Glomerular visceral epithelial cell (primary cell): ENCODE data around the gene NACC1.
A peak's percentile ranks its signal among the peaks of the same experiment; 100 is the strongest.
"Not testable (repeated sequence)": the region's sequence is repeated elsewhere in the genome, so short reads cannot be mapped to it uniquely, and the experiment has no call there.

Experiments used
- DNase-seq: peaks from one replicate; pipeline ENCODE4 v3.0.0-alpha.2; 2016; ENCODE audit errors: extremely low spot score

Gene NACC1

DNA sequence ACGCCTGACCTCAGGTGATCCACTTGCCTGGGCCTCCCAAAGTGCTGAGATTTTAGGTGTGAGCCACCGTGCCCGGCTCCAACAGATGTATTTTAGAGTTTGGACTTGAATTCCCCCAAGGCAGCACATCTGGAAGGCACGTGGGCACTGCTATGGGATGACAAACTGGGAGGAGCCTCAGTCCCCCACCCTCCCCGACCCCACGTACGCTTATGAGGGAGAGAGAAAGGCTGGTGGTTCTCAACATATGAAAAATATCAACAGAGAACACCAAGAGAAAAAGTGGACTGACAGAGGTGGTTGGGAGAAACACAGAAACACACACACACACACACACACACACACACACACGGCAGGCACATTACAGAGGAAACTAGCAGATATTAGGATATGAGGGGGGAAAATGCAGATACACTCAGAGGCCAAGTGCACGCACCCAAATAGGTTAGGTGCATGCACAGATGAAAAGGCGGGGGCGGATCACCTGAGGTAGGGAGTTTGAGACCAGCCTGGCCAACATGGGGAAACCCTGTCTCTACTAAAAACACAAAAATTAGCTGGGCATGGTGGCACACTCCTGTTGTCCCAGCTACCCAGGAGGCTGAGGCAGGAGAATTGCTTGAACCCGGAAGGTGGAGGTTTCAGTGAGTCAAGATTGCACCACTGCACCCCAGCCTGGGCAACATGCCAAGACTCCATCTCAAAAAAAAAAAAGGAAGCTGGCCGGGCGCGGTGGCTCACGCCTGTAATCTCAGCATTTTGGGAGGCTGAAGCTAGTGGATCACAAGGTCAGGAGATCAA is 28.9 kb downstream of the NACC1 start:
- DNase-seq: no peak

DNA sequence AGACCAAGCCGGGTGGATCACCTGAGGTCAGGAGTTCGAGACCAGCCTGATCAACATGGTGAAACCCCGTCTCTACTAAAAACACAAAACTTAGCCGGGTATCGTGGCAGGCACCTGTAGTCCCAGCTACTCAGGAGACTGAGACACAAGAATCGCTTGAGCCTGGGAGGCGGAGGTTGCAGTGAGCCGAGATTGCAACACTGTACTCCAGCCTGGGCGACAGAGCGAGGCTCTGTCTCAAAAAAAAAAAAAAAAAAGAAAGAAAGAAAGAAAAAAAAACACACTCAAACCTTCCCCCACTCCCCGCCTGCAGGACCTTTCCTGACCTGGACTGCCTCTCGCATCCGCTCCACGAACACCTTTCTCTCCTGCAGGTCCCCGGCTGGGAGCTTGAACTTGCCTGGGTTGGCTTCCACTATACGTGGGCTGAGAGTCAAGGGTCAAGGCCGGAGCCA is 31.1 kb downstream of the NACC1 start:
- DNase-seq: not testable (repeated sequence)

DNA sequence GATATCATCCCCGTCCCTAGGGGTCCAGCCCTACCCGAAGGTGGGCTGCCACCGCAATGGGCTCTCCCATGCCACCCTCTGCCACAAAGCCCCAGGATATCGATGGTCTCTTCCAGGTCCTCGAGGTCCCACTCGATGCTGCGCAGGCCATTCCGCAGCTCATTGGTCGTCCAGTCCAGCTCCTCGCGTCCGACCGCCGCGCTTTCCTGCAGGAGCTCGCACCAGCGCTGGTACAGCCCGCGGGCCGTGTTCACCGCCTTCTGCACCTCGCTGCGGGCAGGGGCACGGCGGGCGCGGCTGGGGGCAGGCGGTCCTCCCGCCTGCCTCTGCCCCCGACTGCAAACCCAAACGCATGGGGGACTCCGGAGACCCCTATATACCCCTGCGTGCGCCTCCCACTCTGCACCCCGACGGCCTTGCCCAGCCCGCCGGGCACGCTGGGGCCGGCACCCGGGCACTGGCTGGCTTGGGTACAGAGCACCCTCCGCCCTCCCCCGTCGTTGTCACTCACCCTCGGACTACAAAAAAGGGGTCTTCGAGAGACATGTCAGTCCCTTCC is 31.6 kb downstream of the NACC1 start:
- DNase-seq: peak; percentile 61

DNA sequence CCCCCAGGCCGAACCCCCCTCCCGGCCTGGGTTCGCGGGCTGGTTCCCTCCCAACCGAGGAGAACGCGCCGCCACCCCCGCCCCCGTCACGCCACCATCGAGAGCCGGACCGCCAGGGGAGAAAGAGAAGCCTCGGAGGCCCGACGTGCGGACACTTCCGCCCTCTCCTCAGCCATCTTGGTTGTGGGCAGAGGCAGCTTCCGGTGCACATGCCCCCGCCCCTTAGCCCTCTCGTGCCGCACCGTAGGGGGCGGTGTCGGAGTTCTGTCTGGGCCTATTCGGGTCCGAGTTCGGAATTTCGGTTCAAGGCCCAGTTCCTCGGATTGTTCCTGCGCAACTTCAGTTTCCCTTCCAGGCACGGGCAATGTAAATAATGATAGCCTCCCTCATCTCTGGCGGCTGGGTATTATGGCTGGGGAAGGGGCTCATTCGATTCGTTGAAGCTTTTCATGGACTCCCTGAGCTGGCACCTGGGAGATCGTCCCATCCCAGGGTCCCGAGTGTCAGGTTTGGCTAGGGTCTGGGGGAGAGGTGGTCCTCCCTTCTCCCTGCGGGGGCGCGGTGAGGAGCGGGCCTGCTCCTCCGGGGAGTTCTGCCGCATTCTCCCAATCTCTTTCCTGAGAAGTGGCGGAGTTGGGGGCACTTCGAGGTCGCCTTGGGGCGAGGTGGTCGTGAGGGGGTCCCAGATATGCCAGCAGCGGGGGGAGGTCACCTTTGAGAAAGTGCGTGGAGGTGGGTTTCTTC is 32.3 kb downstream of the NACC1 start, which contains the start of the genes IER2 and STX10:
IER2 (plus strand) TSS at position 225 of the 744 bp plus-strand sequence. CDS start 2,776 bp downstream, outside the sequence.
STX10 (minus strand) TSS at position 189 of the 744 bp plus-strand sequence. CDS start 202 bp downstream, outside the sequence.
- peak; percentile 95 for DNase-seq

DNA sequence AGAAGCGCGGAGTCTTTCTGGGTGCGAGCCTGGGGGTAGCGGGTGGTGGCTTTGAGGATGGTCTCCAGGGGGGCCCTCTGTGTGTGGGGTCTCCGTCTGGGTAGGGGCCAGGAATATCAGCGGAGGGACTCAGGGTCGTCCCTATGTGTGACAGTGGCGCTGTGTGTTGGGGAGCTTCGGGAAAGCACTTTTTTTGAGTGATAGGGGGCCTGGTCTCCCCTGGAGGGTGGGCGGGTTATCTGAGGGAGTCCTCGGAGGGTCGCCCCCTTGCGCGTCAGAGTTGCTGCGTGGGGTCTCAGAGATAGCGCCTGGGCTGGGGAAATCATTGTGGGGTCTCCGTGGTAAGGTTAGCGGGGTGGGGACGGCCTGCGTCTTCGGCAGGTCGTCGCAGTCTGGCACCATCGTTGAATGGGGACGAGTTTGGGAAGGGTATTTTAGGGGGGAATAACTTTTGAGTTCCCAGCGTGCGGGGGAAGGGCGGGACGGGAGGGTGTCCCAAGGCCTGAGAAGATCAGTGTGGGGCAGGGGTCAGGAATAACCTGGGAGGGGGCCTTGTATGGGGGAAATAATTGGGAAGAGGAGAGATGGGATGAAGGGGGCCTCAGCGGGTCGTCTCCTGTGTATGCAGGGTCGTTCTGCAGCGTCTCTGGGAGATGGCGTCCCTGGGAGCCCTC is 33.0 kb downstream of the NACC1 start:
- no peak for DNase-seq

DNA sequence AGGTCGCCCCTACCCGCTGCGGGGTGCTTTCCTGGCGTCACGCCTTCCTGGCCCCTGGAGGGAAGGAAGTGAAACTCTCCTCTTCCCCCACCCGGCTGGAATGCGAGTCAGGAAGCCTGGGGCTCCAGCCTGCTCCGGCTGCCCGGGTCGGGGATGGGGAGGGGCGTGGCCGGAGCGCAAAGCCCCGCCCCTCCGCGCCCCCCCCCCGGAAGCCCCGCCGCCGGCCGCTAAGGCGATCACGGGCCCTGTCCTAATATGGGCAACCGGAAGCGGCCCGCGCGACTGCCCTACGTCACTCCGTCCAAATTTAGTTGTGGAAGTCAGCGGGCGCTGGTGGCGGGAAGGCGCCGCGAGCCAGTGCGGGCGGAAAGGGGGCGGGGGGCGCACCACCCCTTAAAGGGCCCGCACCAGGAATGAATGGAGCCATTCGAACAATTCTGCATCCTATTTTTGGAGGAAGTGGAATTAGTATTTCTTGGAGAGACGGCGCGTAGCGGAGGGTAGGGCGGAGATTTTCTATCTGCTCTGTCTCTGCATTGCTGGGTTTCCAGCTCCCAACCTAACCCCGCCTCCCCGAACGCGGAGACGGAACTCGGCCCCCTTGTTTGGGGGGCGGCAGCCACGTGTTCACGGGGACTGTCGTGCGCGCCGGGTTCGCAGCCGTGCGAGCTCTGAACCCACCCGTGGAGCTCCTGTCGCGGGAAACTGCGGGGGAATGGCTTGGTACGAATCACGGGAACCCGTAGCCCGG is 33.7 kb downstream of the NACC1 start:
- DNase-seq: peak; percentile 99

DNA sequence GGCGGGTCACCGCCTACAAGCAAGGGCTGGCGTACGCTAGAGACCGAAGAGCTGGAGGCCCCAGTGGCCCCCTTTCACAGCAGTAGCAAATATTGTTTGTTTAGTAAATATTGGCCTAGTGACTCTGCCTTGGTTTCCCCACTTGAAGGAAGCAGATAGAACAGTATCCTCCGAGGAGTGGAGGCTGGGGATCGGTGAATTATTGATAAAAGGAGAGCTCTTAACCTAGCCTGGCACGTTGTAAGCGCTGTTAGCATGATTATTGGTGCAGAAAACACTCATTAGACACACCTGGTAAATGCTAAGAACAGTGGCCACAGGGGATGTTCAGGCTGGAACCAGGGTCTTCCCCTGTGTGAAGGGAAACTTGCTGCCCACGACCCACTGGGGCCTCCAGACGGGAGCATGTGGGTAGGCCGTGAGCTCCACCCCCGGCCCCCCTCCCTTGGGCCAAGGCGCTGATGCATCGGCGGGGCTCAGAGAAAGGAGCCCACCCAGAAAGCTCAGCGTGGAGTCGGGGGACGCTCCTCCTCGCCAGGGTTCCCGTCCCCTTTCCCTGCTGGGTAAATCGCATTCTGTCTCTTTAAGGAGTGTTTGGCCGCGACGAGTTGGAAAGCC is 34.4 kb downstream of the NACC1 start:
- DNase-seq: no peak

DNA sequence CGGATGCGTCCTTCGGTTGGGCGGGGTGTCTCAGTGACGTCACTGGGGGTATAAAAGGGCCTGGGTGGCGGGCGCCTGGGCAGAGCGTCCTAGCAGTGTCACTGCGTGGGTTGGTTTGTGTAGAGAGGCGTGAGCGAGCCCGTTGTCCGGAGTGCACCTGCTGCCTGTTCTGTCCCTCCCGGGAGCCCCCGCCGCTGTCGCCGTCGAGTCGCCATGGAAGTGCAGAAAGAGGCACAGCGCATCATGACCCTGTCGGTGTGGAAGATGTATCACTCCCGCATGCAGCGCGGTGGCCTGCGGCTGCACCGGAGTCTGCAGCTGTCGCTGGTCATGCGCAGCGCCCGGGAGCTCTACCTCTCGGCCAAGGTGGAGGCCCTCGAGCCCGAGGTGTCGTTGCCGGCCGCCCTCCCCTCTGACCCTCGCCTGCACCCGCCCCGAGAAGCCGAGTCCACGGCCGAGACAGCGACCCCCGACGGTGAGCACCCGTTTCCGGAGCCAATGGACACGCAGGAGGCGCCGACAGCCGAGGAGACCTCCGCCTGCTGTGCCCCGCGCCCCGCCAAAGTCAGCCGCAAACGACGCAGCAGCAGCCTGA is 35.0 kb downstream of the NACC1 start:
- DNase-seq: peak; percentile 97

DNA sequence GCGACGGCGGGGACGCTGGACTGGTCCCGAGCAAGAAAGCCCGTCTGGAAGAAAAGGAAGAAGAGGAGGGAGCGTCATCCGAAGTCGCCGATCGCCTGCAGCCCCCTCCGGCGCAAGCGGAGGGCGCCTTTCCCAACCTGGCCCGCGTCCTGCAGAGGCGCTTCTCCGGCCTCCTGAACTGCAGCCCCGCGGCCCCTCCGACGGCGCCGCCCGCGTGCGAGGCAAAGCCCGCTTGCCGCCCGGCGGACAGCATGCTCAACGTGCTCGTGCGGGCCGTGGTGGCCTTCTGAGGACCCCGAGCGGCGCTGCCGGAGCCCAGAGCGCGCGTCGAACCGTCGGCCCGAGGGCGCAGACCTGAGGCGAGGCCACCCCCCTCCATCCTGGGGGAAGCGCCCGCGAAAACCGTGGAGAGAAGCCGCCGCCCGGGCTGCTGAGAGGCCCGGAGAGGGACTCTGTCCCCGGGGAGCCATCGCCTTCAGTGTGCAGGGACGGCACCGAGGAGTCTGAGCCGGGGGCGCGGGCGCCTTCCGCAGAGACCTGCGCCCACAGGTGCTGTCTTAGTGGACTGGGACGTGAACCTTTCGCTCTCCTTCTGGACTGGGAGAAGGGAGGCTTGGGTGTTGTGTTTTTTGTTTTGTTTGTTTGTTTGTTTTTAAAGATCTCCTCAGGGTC is 35.6 kb downstream of the NACC1 start:
- DNase-seq: peak; percentile 55

DNA sequence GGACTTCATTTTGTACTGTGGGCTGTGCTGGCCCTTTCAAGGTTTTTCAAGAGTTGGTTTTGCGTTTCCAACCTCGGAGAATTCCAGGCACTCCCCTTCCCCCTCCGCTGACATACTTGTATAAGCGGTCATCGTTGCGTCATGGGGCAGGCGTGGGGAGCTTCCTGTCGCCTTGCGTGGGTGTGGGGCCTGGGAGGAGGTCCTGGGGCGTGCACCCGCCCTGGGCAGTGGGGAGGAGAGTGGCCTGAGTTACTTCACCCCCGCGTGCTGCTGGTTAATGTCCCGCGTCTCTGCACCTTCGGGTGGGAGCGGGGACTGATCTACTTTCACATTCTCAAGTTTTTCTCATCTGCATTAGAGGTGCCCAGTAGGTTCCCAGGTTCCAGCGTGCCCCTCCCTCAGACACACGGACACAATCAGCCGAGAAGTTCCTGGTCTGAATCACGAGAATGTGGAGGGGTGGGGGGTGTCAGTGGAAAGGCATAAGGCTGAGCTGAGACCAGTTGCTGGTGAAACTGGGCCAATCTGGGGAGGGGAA is 36.2 kb downstream of the NACC1 start:
- DNase-seq: peak; percentile 90

DNA sequence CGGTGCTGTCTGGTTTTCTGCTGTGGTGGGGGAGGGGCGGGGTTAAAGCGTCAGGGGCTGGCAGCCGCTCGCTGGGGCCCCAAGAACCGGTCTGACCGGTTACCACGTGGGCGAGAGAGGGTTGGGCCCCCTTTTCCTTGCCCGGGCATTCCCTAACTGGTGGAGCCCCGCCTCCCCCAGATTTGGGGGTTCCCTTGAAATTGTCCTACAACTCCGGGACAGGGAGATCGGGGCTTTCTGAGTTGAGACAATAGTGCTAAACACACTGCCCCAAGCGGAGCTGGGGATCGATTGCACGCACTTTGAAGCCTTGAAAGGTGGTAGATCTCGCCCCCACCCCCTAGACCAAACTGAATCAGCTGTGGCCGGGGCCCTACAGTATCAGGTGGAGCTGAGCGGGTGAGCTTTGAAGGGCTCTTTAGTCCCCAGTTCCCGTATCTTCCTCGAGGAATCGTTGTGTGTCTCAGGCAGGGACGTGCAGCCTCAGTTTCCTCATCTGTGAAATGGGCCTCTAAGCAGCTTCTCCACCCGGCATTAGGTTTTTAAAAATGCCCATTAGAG is 36.9 kb downstream of the NACC1 start:
- DNase-seq: peak; percentile 65

DNA sequence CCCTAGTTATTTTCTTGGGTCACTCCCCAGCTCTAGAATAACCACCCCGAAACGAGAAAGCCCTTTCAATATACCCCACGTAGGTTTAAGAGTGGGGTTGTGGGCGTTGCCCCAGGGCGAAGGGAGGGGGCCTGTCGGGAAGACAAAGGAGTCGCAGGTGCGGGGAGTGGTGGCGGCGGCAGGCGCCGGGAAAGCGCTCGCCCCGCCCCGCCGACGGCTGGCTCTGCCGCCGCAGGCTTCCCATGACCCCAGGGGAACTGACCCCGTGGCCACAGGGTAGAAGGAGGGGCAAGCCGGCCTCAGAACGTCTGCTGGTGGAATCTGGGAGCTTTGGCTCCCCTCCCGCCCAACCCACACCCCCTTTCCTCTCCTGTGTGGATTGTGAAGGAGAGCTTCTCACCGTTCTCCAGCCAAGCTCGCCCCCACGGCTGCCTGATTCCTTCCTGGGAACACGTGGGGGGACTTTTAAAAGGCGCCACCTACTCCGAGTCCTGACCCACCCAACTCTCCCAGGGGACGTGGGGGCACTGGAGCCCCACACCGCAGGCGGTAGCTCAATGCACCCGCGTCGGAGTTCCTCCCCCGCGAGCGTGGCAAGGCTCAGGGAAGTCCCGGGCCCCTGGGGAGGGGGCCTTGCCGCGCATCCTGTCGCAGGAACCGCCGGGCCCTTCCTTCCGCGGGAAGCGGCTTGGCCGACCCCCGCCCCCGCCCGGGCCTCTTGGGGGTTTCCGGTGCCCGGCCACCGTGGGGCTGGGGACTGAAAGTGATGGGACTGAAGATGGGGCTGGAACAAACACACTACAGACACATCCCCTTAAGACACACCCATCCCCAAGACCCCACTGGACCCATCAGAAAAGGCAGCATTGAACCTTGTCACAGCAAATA is 37.7 kb downstream of the NACC1 start:
- peak; percentile 77 for DNase-seq

DNA sequence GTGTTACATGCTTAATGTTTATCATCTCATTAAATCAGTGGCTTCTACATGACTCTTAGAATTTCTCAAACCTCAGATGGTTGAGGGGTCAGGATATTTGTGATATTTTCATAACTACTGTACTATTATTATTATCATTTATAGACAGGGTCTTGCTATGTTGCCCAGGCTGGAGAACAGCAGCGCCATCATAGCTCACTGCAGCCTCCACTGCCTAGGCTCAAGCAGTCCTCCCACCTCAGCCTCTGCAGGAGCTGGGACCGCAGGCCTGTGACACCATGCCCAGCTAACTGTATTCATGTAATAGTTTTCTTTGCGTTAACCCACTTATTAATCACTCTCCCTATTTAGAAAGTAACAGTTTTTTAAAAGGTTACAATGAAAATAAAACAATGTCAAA is 41.6 kb downstream of the NACC1 start:
- no peak for DNase-seq

DNA sequence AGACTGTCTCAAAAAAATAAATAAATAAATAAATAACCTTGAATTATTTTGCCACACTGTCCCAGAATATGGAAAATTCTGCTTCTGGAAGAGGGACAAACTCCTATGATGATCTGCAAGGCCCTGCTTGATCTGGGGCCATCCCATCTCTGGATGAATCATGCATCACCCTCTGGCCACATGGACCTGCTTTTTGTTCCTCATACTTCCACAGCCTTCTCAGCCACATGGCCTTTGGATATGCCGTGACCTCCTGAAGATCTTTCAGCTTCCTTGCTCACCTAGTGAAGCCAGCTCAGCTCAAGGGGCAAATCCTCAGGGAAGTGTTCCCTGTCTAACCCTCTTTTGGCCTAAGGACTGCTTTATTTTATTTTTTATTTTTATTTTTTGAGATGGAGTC is 42.5 kb downstream of the NACC1 start:
- DNase-seq: peak; percentile 32

DNA sequence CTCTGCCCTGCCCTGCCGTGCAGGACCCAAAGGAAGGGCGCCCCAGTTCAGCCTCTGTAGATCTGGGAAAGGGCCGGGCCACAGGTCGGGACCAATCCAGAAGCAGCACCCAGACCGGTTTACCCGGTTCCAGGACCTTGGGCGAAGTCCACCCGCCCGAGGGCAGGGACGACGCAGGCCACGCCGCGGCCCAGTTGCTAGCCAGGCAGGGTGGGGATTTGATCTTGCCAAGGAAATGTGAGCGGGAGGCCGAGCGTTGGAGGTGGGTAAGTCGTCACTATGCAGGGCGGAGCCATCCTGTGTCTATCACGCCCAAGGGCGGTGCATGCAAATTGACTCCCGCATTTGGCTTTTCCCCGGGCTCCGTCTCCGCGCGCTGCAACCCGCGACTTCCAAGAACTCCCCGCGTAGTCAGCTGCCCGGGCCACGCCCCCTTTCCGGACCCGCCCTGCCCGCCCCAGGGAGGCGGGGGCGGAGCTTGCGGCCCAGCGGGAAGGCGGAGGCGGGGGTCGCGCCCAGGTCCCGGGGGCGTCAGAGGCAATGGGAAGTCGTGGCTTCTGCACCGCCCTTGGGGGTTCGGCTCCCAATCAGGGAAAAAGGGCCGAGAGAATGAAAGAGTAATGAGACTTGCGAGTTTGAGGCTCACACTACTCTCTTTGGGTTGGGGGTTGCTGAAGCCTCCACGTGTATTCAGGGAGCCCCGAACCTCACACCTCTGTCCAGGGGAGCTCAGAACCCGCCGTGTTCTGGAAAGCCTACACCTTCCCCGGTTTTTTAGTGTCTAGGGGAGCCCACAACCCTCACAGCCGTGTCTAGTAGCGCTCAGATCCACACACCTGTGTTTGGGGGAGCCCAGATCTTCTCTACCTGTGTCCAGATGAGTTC is 44.9 kb downstream of the NACC1 start:
- DNase-seq: peak; percentile 96

DNA sequence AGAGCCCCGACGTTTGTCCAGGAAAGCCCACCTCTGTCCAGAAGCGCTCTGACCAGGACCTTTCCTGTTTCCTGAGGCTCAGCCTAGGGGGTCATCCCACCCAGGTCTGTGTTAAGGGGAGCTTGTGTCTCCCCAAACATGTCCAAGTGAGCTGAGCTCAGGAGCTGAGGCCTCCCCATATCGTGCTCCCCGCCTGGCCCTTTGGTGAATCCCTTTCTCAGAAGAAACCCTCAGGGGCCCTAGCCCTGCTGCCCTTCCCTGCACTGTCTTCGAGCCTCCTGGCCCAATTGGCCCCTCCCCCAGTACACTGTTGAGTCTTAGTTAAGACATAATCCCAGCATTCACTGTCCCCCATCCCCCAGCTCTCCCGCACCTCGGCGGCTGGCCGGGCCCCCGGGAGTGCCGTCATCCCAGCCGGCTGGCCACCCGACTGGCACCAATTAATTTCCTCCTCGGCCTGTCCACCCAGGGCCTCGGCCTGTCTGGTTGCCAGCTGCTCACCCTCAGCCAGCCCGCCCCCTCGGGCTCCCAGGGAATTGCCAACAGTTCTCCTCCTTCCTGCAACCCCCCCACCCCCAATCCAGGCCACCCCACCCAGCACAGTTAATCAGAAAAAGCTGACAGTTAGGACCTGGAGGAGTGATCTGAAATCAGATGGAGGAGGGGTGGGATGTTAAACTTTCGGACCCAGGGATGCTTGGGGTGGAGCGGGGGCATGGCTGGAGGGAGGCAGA is 45.7 kb downstream of the NACC1 start:
- peak; percentile 97 for DNase-seq
